ENCODE data around the gene BFSP2.
"Not testable (repeated sequence)": the region's sequence is repeated elsewhere in the genome, so short reads cannot be mapped to it uniquely, and the experiment has no call there.

Gene BFSP2

GRCh38 chr3:133482474-133482873, 82.6 kb downstream of the BFSP2 start:
- DNase-seq = not testable (repeated sequence)

- DNase-seq = no peak
Measured at GRCh38 chr3:133486658-133487057, 86.8 kb downstream of the BFSP2 start.

DNA sequence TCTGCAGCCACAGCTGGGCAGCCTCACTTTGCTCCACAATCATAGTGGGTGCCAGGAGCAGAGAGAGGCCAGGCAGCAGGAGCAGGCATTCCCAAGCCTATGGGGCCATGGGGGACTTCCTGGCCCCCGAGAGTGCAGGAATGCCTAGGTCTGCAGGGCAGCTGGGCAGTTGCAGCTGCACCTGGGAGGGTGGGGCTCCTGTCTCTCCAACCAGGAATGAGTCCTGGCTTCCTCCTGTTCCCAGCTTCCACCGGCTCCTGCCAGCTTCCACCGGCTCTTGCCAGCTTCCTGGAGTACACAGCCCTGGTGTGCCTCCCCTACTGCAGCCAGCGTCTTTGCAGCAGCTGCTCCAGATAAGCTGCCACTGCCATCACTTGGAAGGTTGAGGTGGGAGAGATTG, 87.3 kb downstream of the BFSP2 start:
- DNase-seq = no peak

GRCh38 chr3:133487920-133488540, 88.2 kb downstream of the BFSP2 start:
- DNase-seq = no peak

- no peak for DNase-seq
Measured at GRCh38 chr3:133488785-133489367, 89.0 kb downstream of the BFSP2 start.

DNA sequence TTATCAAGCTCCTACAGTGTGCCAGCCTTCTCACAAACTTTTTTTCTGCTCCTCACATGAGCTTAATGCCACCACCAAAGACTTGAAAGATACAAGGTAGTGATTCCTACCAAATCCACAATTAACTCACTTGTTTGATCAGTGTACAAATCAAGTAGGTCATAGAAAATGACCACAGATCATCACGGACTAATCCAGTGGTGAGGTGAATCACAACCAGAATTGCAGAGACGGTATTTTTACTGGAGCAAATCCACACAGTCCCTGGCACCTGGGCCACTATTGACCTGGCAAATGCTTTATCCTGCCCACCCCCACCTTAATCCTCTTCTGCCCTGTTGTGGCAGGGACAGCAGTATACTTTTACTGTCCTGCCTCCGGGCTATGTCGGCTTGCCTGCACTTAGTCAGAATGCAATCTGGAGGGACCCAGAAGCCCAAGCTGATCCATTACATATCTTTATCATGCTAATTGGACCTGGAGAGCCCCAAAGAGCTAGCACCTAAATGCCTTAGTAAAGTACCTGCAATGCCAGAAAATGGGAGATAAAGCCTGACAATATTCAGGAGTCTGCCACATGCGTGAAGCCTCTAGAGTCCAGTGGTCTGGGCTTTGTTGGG, 89.7 kb downstream of the BFSP2 start:
- DNase-seq = no peak

DNA sequence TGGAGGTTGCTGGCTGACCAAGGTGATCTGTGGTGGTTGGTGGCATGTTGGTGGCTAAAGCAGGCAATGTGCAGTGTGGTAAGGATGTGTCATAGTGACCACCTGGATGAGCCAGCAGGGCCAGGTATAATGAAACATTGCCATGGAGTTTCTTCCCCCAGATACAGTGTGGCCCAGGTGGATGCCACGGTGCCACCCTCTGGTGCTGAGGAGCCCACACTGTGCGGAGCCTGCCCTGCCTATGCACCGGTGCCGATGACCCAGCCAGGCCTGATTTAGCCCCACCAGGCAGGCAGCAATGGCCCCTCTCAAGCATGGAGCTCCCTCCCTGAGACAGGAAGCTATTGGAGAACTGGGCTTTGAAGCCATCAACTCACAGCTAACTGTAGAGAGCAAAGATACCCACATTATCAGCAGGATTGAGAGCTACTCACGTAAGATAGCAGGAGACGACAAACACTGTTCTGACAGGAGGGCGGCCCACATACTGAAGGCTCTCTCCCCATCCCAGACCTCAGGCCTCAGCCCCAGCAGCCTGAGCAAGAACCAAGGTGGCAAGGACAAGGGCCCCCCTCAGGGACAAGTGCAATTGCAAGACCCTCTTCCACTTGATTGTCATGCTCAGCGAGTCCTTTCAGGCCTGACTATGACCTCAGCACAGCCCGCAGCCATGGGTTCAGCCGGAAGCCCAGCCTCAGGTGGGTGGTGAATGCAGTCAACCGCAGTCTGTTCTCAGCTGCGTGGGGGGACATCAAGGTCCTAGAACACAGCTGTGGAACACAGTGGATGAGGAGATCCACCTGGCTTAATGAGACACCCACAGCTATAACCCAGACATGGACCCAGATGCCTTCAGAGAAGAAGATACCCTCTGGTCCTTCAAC, 90.9 kb downstream of the BFSP2 start:
- no peak for DNase-seq

- no peak for DNase-seq
Measured at GRCh38 chr3:133491481-133492059, 91.7 kb downstream of the BFSP2 start.

GRCh38 chr3:133492159-133492741, 92.4 kb downstream of the BFSP2 start:
- no peak for DNase-seq

- no peak for DNase-seq
Measured at GRCh38 chr3:133494469-133494868, 94.6 kb downstream of the BFSP2 start.

DNA sequence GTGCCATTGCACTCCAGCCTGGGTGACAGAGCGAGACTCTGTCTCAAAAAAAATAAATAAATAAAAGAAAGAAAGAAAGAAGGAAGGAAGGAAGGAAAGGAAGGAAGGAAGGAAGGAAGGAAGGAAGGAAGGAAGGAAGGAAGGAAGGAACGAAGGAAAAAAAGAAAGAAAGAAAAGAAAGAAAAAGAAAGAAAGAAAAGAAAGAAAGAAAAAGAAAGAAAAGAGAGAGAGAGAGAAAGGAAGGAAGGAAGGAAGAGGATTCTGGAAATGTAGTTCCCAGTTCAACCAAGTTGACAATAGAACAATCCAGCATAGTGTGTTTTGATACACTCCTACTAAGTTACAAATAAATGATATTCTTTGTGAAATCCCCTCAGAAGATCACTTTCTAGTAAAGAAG, 102.7 kb downstream of the BFSP2 start:
- not testable (repeated sequence) for DNase-seq

DNA sequence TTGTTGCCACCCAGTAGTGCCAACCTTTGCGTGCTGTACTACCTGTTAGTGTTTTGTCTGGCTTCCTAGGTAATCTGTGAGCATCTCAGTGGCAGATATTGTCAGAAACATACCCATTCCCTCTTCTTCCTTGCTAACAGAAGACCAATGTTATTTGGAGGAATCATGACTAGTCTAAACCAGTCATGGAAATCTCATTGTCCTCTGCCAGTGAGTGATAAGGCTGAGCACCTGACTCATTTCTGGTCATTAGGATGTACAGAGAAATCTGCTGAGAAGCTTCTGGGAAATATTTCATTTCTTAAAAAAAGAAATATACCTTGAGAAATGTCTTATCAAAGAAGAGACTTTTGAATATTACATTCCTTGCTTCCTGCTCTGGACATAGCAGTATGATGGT, 103.6 kb downstream of the BFSP2 start:
- no peak for DNase-seq

DNA sequence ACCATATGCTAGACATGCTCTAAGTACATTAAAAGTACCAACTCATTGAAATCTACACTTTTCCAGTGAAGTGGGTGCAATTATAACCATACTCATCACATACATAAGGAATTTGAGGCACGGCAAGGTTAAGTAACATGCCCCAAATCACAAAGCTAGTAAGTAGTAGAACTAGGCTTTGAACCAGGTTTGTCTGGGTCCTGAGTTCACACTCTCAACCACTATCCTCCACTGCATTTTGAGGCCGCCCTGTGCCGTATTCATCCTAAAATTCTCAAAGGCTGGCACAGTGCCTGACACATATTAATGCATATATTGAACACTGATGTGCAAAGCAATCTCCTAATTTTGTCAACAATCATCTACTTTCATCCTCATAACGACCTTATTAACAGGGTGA, 104.9 kb downstream of the BFSP2 start:
- DNase-seq = no peak

DNA sequence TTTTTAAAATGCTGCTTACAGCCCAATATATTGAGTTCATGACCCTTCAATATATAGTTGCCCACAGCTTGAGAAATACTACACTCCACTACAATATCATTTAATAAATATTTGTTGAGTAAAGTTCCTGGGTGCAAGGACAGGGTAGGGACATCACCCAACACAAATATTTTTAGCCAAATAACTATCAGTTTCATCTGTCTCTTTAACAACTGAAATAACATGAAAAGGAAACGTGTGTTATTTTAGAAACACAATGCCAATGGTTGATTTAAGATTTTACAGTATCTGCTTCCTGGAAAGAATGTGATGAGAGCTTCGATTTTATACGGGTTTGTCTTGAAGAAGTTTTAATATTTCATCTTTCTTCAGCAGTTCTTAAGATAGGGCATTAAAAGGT, 106.0 kb downstream of the BFSP2 start:
- no peak for DNase-seq

- no peak for DNase-seq
Measured at GRCh38 chr3:133506215-133506901, 106.5 kb downstream of the BFSP2 start.

DNA sequence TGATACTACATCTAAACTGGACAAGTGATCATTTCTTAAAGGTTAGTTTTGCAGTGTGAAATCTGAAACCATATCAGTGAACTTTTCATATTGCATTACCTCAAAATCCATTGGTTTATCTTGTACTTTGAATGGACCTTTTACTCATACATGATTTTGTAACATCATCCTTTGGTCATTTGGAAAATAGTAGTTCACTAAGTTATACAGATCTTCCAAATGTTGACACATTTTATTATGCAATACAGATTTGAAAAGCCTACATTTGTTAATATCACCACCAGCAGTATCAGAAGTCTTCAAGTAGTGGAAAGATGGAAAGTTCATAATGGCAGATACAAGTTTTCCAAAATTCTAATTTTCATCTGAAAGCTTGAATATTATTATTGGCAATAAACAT, 109.6 kb downstream of the BFSP2 start:
- no peak for DNase-seq

DNA sequence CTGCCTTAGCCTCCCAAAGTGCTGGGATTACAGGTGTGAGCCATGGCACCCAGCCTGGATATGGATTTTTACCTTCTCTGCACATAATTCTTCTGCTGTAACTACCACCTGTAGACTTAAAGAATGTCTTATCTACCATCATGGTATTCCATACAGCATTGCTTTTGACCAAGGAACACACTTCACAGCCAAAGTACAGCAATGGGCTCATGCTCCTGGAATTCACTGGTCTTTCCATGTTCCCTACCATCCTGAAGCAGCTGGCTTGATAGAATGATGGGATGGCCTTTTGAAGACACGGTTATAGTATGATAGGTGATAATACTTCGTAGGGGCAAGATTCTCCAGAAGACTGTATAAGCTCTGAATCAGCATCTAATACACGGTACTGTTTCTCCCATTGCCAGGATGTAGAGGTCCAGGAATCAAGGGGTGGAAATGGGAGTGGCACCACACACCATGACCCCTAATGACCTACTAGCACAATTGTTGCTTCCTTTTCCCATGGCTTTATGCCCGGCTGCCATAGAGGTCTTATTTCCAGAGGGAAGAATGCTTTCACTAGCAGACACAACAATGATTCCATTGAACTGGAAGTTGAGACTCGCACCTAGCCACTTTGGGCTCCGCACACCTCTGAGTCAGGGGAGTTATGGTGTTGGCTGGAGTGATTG, 112.7 kb downstream of the BFSP2 start:
- DNase-seq = no peak

GRCh38 chr3:133514418-133514817, 114.6 kb downstream of the BFSP2 start:
- DNase-seq = no peak

DNA sequence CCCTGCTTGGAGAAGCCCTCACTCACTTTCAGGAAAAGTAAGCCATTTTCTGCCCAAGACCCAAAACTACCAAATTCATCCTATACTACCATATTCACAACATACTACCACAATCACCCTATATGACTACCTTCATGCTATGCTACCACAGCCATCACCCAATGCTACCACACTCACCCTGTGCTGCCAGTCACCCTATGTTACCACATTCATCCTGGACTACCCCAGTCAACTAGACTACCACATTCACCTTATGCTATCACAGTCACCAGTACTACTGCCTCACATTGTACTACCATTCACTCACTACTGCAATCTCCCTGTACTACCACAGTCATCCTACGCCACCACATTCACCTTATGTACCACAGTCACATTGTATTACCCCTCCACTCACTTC, 115.3 kb downstream of the BFSP2 start:
- DNase-seq = no peak

DNA sequence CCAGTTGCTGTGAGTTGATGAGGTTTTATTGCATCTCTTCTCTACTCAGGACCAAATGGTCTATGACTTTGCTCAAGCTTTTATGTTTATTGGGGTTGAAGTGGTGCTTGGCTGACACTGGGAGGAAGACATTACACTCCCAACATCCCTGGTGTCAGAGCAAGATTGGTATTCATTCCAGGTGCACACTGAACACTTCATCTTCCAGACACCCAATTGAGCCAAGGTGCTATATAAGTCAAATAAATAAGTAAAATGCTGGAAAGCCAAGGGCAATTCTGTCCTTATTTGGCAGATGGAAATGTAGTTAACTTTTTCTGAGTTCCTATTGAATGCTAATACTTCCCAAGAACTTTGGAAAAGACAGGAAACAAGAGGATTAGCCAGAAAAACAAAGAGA, 120.4 kb downstream of the BFSP2 start:
- no peak for DNase-seq

- not testable (repeated sequence) for DNase-seq
Measured at GRCh38 chr3:133520938-133521337, 121.1 kb downstream of the BFSP2 start.

- no peak for DNase-seq
Measured at GRCh38 chr3:133521946-133522345, 122.1 kb downstream of the BFSP2 start.
